EL (cell line): ENCODE results near the gene ZBTB16.

Experiments
- DNase-seq: peaks from one replicate; pipeline ENCODE4 v3.0.0-alpha.2; 2016

ZBTB16 gene

DNA sequence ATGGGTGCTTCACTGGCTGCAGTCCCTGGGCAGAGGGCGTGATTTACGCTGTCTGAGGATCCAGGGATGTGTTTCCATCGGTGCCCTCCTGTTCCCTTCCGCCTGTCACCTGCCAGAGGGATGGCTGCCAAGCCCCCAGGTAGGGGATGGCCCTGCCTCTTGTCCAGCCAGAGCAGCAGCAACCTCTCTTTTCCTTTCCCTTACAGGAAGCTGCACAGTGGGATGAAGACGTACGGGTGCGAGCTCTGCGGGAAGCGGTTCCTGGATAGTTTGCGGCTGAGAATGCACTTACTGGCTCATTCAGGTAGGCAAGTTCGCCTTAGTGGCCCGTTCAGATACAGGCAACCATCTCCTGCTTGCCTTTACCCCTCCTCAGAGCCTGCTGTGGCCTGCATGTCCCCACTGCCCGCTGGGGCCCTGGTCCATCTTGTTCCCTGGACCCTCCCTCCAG, 96.6 kb downstream of the ZBTB16 start:
- no peak for DNase-seq

DNA sequence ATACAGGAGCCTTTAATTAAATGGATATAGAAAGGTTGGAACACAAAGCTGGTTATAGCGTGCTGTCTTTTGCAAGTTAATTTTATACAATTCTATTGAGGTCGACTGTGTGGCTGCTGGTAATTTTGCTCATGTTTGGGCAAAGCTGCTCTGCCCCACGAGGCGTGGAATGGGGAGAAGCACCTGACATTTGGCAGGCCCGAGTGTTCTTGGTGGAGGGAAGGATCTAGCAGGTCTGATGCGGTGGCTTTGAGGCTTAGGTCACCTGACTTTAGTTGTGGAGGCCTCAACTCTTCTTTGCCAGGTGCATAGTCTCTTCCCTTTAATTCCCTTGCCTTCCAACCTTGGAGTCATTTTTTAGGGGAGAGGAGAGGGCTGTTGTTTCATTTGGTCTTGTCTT, 97.3 kb downstream of the ZBTB16 start:
- no peak for DNase-seq

DNA sequence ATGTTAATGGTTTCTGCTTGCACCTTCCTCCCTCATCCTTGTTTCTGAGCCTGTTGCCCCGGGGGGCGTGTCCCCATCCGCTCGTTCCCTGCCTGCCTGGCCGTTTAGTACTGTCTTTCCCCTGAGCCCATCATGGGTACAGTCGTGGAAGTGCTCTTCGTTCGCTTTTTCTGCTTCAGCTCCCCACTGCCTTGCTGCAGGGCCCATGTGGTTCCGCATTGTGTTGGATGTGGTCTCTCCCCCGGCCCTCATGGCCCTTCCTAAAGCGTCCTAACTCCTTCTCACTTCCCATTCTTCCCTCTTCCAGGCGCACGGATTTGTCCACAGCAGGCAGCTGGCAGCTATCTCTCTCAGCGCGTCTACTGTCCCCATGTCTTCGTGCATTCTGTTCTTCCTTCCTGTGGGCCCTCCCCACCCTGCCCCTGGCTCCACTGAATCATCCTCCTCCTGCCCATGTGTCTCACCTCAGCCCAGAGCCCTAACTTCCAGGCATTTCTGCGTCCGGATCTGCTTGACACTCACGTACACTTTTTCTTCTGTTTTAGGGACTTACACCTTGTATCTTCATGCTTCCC, 98.1 kb downstream of the ZBTB16 start:
- DNase-seq = no peak

DNA sequence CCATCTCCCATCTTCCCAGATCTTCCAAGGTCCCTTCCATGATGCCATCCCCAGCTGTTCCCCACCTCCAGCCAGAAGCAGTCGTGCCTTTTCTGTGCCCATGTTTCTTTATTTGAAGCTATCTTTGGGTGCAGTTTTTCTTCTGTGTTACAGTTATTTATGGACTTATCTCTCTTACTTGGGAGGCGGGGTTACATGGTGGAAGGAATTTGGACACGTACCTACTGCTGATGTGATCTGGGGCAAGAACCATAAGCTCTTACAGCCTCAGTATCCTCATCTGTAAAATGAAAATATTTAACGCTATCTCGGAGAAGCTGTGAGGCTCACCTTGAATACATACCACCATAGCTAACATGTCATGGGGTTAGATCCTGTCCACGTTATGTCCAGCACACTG, 98.9 kb downstream of the ZBTB16 start:
- DNase-seq = no peak

DNA sequence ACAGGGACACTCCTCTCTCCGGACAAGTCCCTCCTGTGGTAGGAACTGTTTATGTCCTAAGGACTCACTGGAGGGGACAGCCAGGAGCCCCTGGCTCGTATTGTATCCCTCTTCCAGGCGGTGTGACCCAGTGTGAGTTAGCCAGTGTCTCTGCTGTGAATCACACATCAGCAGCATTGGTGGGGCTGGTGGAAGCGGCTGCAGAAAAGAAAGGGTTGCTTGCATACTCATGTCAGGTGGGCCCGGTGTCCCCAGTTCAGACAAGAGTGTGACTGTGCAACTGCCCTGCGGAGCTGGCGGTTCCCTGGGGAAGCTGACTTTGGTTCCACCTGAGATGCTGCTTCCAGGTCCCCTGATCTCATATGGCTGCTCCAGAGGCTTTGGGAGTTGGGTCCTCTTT, 99.4 kb downstream of the ZBTB16 start:
- DNase-seq = no peak

DNA sequence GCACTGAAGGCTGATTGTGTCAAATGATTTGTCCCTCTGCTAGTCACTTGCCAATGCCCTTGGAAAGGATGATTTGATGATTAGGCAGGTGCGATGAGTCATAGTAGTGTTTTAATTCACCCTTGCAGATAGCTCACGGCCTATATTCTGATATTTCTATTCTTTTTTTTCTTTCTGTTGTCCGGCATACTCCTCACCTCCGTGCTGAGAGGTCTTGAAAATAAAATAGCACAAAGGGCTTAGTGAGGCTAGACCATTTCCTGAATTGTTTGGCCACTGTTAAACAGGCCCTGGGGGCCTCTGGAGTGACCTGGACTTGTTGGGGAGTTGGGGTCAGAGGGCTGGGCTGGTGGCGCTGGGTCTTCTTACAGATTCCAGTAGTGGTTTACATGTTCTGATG, 99.8 kb downstream of the ZBTB16 start:
- no peak for DNase-seq

DNA sequence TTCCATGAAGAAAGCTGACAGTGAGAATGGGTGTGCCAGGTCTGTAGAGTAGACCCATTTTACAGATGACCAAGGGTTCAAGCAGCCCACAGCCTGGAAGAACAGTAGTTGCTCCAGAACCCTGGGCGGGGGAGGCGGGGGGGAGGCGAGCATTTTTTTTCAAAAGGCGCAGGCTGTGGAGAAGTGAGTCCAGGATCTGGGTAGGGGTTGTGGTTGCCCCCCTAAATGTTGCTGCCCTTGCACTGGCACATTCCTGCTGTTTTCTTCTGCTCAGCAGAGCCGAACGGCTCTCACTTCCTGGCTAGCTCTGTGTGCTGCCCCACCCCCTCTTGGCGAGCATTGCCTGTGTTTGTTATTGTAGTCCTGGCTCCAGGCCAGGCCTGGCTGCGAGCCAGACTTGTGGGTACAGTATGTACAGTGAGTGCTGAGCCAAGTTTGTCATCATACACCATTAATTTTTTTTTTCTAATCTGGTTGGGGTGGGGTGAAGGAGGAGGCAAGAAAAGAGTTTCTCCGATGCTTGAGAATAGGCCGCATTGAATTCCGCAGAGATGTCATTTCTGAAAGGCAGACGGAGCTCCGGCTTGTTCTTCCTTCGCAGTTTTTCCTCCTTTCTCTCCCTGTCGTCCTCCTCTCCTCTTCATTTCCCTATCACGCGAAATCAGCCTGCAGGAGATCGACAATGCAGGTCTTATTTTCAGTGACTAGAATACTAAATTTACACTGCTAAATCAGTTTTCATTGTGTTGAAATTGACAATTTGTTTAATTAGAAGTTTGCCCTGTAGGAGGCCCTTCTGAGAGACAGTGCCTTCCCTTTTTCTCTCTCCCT, 100.5 kb downstream of the ZBTB16 start:
- DNase-seq = peak; percentile 91

DNA sequence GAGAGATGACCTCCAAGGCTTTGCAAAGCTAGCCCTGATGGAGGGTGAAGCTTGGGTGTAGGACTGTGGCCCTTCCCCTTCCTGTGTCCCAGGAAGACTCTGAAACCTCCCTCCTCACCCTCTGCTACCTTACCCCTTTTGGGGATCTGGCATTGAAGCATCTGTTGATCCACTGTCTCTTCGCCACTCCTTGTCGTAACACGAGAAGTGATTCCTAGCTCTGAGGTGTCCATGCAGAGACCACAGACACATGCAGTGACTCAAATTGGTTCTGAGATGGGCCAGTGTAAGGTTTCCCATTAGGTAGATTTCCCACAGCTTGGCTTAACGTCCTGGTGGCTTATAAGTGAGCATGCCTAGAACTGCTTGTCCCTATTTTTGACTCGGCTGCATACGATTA, 101.4 kb downstream of the ZBTB16 start:
- no peak for DNase-seq

DNA sequence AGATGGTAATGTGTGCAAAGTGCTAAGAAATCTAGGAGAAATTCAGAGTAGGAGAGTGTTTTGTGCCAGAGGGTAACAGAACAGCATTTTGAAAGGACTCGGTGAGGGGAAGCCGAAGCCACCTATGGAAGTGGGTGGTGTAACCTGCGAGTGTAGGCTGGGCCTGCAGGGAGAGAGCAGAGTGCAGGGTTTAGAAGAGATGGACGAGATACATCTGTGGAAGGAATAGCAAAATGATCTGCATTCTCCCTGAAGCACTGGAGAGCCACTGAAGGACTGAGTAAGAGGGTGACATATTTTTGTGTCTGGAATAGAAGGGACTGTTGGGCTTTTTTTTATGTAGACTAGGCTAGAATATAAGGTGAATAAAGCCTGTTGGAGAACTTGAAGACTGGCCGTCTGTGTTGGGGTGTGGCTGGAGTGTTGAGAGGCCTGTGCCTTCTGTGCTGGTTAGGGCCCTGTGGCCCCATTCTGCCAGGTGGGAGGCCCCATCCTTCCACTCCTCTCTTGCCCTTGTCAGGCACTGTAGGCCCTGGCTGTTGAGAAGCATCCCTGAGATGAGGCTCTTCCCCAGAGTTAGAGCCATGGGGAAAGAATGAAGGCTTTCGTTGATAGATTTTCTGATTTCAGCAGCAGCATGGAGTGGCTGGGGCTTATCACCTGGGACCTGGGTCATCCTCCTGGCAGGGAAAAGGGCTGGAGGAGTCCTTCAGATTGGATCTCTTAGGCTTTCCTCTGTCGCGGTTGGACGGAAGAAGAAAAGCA, 102.2 kb downstream of the ZBTB16 start:
- DNase-seq = no peak

DNA sequence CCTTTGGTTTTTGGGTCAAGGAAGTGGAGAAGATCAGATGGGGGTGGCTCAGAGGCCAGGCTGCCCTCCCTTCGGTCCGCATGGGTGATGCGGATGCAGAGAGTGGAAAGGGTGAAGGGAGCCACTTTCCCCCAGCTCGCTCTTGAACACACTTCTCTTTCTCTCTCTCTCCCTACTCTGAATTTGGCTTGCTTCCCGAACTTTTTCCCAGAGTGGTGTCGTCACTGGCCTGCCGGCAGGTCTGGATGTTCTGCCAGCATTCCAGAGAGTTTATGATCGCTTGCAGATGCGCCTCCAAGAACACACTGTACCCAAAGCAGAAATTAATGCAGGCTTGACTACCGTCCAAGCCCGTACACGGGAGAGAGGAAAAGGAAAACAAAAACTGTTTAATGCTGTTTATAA, 103.2 kb downstream of the ZBTB16 start:
- DNase-seq = peak; percentile 94

DNA sequence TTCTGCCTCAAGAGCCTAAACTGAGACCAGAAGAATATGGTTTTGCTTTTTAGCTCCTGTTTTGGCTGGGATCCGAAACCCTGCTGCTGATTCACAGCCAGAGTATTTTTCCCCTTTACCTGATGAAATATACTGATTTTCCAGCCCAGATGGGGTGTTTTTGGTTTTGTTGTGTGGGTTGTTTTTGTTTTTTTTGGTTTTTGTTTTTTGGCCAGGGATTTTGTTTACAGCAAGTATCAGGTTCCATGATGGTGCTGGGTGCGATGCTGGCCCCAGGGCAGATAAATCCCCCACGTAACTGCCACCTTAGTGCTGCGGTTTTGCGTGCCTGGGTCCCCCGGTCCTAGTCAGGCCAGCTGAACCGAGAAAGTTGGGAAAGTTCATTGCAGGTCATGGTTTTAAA, 103.7 kb downstream of the ZBTB16 start:
- DNase-seq = no peak

DNA sequence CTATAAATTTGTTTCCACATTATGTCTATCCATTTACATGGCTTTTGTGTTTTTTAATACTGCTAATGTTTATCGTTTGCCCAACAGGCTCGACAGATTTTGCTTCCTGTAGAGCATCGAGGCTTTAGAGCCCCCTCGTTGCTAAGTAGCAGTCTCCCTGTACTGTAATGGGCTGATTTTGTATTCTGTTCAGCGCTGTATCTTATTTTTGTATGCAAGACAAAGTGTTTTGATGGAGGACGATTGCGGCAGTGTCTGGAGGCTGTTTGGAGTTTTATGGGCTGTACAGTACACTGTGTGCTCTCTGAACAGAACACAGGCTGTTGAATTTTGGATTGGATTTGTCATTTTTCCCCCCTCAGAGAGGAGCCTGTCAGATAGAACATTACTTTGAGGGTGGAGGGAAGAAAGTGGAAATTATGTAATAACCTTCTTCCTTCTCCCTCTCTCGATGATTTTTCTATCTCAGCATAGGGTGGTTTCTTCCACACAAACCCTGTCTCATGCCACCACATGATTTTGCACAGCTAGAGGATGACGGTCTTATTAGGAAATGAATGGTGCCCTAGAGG, 104.4 kb downstream of the ZBTB16 start:
- no peak for DNase-seq

DNA sequence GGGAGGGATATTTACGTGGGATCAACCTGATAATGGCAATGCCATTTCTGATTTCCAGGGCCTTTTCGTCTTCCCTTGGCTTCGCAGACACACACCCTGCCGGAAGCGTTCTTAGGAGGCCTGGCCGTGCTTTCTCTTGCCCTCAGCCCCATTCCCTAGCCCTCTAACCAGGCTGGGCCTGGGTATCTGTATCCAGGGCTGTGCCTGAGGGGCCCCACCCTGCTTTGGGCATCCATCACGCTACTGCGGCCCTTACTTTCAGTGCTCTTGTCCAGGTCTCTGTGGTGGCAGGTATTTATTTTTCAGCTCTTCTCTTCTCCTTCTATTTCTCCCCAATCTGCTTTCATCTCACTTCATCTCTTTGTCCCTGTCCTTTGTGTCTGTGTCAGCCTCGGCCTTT, 105.0 kb downstream of the ZBTB16 start:
- DNase-seq = no peak

DNA sequence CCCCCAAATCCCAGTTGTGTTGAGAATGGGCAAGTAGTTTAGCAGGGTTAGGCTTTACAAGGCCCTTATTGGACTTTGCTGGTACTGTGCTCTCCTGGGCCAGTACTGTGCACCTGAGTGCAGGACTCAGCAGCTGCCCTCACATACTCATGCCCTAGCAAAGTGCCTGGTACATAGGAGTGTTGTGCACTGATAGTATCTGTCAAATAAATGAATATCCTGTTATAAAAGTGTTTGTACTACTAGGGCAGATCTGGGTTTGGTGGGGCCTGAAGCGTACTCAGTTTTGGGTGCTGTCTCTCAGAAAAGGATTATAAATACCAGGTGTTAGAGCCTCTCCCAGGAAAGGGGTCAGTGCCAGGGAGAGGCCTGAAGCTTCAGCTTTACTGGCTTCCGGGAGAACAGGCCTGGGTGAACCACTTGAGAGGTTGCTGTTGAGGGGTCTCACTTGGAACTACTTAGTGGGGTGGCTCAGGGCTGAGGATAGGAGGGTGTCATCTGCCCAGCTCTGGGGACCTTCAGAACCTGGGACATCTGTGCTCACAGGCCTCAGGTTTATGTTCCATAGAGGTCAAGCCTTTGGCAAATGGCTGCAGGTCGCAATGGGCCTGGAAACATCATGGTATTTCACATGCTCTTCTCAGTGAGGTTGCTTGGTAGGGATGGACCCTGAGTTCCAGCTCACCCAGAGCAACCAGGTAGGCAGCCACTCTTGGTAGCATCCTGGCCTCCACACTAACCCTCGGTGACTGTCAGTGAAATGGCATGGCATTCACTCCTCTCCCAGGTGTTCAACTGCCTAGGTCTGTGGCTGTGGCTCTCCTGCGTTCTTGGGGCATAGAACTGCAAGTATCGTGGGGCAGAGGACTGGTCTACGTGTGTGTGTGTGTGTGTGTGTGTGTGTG, 106.1 kb downstream of the ZBTB16 start:
- DNase-seq = no peak

DNA sequence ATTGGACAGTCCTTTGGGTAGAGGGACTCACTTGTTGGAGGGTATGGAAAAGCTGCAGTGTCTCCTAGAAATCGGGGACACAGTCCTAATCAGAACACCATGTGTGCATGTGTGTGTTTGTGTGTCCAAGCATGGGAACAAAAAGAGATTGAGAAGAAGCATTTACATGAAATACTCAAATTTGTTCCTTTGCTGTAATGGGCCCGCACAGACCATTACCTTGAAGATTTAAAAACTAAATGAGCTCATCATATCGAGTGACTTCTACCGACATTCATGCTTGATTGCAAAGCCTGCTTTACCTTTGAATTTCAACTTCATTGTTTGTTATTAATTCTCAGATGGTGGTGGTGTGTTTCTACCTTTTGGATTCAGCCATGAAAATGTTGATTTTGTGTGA, 106.9 kb downstream of the ZBTB16 start:
- DNase-seq = no peak

DNA sequence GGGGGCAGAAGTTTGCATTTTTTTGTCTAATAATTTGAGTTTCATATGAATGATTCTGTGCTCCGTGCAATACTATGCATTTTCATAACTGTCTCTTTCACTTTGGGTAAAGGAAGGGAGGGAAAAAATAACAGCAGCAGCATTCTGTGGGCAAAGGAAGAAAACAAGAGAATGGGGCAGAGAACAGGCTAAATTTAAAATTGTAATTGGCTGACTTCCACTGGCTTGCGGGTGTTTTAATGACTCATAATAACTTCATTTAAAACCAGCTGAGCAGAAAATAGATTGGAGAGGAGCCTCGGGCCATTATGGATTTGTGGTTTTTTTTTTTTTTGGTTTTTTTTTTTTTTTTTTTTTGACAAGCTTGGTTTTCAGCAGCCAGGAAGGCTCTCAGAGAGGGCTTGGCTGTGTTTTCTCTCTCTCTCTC, 107.4 kb downstream of the ZBTB16 start:
- peak; percentile 81 for DNase-seq

DNA sequence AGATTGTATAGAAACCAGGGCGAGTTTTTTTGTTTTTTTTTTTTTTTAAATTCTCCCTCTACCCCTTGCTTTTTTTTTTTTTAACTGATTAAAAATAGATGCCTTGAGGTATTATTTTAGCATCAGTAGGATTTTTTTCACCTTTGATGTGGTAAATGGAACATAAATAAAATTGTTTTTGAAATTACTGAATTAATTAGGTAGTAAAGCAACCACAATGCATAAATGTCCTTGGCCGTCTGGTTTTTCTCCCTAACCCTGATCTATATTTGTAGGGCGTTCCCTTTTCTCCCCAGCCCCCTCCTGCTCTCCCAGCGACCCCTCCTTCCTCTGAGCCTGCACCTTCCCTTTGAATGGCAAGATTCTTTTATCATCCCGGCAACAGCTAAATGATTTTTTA, 107.8 kb downstream of the ZBTB16 start:
- DNase-seq = no peak

DNA sequence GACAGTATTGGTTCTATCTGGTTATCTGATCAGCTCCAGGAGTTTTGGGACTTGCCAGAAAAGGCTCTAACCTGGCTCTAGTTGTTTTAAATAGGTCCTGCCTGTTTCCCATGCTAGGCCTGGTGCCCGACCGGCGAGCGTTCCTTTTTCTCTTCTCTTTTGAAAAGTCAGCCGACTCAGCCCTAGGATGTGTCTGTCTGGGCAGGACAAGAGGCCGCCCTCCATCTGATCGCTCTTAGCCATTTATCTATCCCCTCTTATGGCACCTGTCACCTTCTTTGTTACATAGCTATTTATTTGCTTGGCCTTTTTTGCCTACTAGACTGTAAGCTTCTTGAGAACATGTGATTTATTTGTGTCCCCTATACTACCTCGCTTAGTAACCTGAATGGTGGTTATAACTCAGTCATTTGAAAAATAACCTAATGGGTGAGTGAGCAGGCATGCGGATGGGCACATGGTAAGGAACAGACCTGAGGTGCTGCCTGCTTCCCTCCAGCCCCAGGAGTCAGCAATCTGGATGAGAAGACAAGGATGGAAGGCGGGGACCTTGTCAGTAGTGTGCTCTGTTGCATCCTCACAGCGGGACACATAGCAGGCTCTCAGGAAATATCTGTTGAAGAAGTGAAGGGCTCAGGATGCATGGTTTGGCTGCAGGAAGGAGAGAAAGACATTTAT, 108.4 kb downstream of the ZBTB16 start:
- no peak for DNase-seq

DNA sequence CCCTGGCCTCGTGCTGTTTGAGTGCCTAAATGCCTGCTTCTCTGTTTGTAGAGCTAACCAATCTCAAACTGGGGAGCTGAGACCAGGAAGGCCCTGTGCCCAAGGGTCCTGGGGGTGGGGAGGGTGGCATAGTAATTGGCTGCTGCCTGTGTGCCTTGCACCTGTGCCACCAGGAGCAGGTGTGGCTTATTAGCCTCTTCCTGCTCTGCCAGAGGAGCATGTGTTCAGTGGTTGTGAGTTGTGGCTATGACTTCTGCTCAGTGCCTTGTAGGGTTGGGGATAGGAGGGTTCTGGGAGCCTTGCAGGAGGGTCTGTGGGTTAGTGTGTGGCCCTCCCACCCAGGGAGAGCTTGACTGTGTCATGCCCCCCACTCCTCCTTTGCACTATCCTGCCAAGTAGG, 109.2 kb downstream of the ZBTB16 start:
- no peak for DNase-seq

DNA sequence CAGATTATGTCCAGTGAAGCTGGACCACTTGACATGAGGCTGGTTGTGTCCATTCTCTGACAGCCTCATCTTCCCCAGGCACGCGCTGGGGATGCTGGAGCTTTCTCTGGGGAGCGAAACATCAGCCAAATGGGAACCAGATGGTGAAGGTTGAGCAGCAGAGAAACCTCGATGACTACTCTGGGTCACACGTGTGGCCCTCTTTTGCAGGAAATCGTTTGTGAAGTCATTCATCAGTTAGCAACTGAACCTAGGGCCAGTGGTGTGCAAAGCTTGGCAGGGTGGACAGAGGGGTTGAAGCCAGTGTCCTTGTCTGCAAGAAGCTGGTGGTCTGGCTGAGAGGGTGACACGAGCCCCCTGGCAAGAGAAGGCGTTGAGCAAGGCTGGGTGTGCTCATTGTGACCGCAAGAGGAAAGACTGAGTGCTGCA, 109.8 kb downstream of the ZBTB16 start:
- DNase-seq = peak; percentile 38

DNA sequence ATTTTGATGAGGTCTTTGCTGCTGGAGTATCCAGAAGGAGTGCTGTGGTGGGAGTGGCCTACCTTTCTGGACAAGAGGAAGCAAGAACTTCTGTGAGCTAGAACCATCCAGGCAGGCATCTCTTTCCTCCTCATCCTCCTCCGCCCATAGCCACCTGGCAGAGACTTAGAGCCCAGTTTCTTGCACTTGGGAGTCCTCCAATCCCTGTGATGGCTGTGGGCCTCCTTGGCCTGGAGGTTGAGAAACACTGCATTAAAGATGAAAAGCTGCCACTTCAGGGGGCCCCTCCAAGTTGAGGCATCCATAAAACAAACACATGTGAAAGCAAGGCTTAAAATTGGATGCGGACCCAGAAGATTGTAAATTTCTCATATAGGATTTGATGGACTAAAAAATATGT, 110.3 kb downstream of the ZBTB16 start:
- DNase-seq = no peak

DNA sequence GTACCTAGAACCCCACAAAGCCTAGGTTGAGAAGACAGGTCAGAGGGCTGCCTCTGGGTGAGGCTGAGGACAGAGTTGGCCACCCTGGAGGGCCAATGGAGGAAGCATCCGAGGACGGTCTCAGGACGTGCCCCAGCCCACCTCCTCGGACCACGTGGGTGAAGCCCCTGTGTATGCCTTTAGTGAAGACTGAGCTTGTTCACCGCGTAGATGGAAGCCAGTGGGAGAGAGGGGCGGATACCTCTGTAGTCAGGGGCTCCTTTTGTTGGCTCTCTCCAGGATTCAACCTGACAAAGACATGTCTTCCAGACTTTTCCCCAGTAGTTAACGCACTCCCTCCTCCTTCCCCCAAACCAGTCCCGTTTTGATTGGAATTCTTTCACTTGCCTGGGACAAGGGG, 110.7 kb downstream of the ZBTB16 start:
- DNase-seq = no peak
